Gastrocnemius medialis (tissue), 4 donors: Measurements from ENCODE around the gene CC2D2A.

Experiments
- CTCF ChIP-seq, 5 experiments: fragments of 450-650 bp in 3 of 5; fragments of 200-600 bp in 2 of 5; sonication (generic) in 2 of 5; IDR thresholded peaks in 4 of 5; conservative IDR thresholded peaks in 1 of 5; 1 replicate in 4 of 5; 2 replicates in 1 of 5; pipeline ENCODE4 v1.5.1; 2016 to 2019; ENCODE audit warnings: antibody characterized with exemption in 5 of 5, mild to moderate bottlenecking in 3 of 5, moderate library complexity in 3 of 5
- POLR2A ChIP-seq, 2 donors: fragments of 450-650 bp; IDR thresholded peaks; one replicate each; pipeline ENCODE4 v1.6.1; 2017; ENCODE audit warnings: antibody characterized with exemption in 2 of 2, mild to moderate bottlenecking in 2 of 2, moderate library complexity in 2 of 2

GRCh38 chr4:15568821-15569220, 99.1 kb downstream of the CC2D2A start:
- TF ChIP-seq CTCF (IDR thresholded peaks at IDR 0.05 in 4 of 5, conservative IDR thresholded peaks at IDR 0.05 in 1 of 5) (no peak), POLR2A (IDR thresholded peaks at IDR 0.05) (no peak)
